ENCODE measurements around the gene TOMM70. TPM values are rescaled to one million over a fixed set of nuclear protein-coding genes. Genes with fewer than 3 reads are reported as not detected.

Gene TOMM70
- total and polyA plus RNA-seq, 10 of the 15 experiments (the other 5 are each of a cell fraction or from before 2014, with no cell fraction given), result 12.7 to 64.1 (median 41.3) TPM

DNA sequence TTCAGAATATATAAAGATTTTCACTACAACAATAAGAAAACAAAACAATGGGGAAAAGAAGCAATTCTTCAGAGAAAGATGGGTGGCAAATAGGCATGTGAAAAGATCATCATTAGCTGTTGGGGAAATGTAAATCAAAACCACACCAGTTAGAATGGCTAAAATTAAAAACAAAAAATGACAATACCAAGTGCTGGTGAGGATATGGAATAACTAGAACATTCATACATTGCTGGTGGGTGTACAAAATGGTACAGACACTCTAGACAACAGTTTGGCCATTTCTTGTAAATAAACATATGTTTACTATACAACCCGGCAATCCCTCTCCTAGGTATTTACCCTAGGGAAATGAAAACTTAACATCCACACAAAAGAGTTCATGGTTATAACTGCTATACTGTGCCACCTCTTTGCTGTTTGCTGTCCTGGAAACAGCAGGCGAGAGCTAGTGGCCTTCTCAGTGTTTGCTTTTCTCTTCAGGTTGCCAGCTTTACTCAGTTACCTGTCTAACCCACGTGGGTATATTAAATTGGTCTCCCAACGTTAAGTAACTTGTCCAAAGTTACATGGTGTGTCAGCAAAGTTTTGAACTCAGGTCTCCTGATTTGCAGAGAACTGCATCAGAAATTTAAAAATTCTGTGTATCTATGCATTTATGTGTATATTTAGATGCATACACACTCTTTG, 70.9 kb downstream of the TOMM70 start:
- WGBS (ENCODE audit: insufficient coverage, insufficient replicate concordance, low lambda C conversion rate, missing lambda C conversion rate), result 76% methylated on average over 4 of the region's 4 CpGs
- ChIA-PET POLR2A (no interaction called here), RAD21 (ENCODE audit: unreplicated experiment) (no interaction called here), SMC1A (ENCODE audit: uncharacterized antibody, unreplicated experiment) (no interaction called here), CTCF (interaction anchor here (0.6 to 4.5 kb wide), 3 partner anchors 9 to 1215 kb away, joined by 3 to 21 read pairs (median 4); no protein-coding TSS in a partner anchor)
- Histone ChIP-seq H3K27me3 (replicated peaks in 1 of 2; ENCODE audit: control insufficient read depth in 2 of 2, insufficient read depth in 2 of 2, low read length in 1 of 2) (no peaks in the 10 kb centered on the region), H3K27ac (ENCODE audit: control insufficient read depth, insufficient read depth) (no peak overlapping the region), H2AFZ (ENCODE audit: control insufficient read depth, low read depth, low read length) (no peak overlapping the region), H3K4me1 (ENCODE audit: control insufficient read depth, insufficient read depth, low read length) (peaks cover 4% of the 10 kb centered on the region), H3K36me3 (ENCODE audit: control insufficient read depth in 2 of 2, insufficient read depth in 2 of 2, low read length in 1 of 2) (no peaks in the 10 kb centered on the region; a peak in 1 of 4 replicates), H4K20me1 (ENCODE audit: control insufficient read depth, insufficient read depth) (no peaks in the 10 kb centered on the region), H3K79me2 (ENCODE audit: control insufficient read depth, insufficient read depth, low read length) (peaks cover 3% of the 10 kb centered on the region), H3K4me3 (no peak overlapping the region), H3K9me3 (replicated peaks; ENCODE audit: control insufficient read depth, insufficient read depth, low read length) (no peaks in the 10 kb centered on the region), H3K9ac (ENCODE audit: control insufficient read depth, insufficient read depth, low read length) (no peak overlapping the region), H3K4me2 (ENCODE audit: control insufficient read depth, insufficient read depth) (no peak overlapping the region)
- in situ Hi-C loops (cut with MboI), result no loop called here
- FAIRE-seq (no peak), DNase-seq (ENCODE audit: low read depth, low spot score) (no peak), ATAC-seq (no peak)
- TF ChIP-seq PML (IDR thresholded peaks at IDR 0.05; ENCODE audit: low read length) (no peak), ZSCAN29 (IDR thresholded peaks at IDR 0.05) (no peak), ASH2L (IDR thresholded peaks at IDR 0.05; ENCODE audit: borderline replicate concordance, low read depth) (no peak), RUNX3 (IDR thresholded peaks at IDR 0.05; ENCODE audit: low read length) (no peak), SUPT20H (IDR thresholded peaks at IDR 0.05; ENCODE audit: borderline replicate concordance, control insufficient read depth, low read depth, low read length) (no peak), EZH2 (IDR thresholded peaks at IDR 0.05; ENCODE audit: borderline replicate concordance, control insufficient read depth, low read depth, low read length) (no peak), SIN3A (IDR thresholded peaks at IDR 0.05; ENCODE audit: low read depth, low read length) (no peak), IRF3 (IDR thresholded peaks at IDR 0.05) (no peak), HDAC2 (IDR thresholded peaks at IDR 0.05) (no peak), TBL1XR1 (IDR thresholded peaks at IDR 0.05; ENCODE audit: low read depth, low read length) (no peak), PAX5 (IDR thresholded peaks at IDR 0.05; ENCODE audit: borderline replicate concordance, low read depth, low read length) (no peak), IRF4 (IDR thresholded peaks at IDR 0.05; ENCODE audit: low read depth, low read length) (no peak), MXI1 (IDR thresholded peaks at IDR 0.05; ENCODE audit: low read depth, low read length) (no peak), SMAD5 (IDR thresholded peaks at IDR 0.05; ENCODE audit: low read depth) (no peak), MEF2B (IDR thresholded peaks at IDR 0.05; ENCODE audit: partially characterized antibody, poor library complexity, severe bottlenecking) (no peak), ZNF384 (IDR thresholded peaks at IDR 0.05; ENCODE audit: borderline replicate concordance, low read depth, low read length) (no peak), ATF7 (IDR thresholded peaks at IDR 0.05; ENCODE audit: low read depth) (no peak), GATAD2B (conservative IDR thresholded peaks at IDR 0.05; ENCODE audit: low read depth) (no peak), CHD1 (IDR thresholded peaks at IDR 0.05; ENCODE audit: low read depth, low read length) (no peak)
- TF ChIP-seq, protein P1, sequence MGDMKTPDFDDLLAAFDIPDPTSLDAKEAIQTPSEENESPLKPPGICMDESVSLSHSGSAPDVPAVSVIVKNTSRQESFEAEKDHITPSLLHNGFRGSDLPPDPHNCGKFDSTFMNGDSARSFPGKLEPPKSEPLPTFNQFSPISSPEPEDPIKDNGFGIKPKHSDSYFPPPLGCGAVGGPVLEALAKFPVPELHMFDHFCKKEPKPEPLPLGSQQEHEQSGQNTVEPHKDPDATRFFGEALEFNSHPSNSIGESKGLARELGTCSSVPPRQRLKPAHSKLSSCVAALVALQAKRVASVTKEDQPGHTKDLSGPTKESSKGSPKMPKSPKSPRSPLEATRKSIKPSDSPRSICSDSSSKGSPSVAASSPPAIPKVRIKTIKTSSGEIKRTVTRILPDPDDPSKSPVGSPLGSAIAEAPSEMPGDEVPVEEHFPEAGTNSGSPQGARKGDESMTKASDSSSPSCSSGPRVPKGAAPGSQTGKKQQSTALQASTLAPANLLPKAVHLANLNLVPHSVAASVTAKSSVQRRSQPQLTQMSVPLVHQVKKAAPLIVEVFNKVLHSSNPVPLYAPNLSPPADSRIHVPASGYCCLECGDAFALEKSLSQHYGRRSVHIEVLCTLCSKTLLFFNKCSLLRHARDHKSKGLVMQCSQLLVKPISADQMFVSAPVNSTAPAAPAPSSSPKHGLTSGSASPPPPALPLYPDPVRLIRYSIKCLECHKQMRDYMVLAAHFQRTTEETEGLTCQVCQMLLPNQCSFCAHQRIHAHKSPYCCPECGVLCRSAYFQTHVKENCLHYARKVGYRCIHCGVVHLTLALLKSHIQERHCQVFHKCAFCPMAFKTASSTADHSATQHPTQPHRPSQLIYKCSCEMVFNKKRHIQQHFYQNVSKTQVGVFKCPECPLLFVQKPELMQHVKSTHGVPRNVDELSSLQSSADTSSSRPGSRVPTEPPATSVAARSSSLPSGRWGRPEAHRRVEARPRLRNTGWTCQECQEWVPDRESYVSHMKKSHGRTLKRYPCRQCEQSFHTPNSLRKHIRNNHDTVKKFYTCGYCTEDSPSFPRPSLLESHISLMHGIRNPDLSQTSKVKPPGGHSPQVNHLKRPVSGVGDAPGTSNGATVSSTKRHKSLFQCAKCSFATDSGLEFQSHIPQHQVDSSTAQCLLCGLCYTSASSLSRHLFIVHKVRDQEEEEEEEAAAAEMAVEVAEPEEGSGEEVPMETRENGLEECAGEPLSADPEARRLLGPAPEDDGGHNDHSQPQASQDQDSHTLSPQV (IDR thresholded peaks at IDR 0.05), result no peak
- intact Hi-C loops (cut with micrococcal nuclease; ENCODE audit: unreplicated experiment), result no loop called here
- no TSS peak for BruUV-seq (replicated peaks)
